H1 (cell line): ENCODE data around the gene CCDC180. TPM values are rescaled to one million over a fixed set of nuclear protein-coding genes. Genes with fewer than 3 reads are reported as not detected.

Experiments used
- KDM1A ChIP-seq: fragments of 200-600, 300-600 bp; sonication (generic); IDR thresholded peaks from 2 replicates; pipeline ENCODE4 v1.7.1; 2016; ENCODE audit warnings: mild to moderate bottlenecking, low read length, borderline replicate concordance
- POU5F1 ChIP-seq: IDR thresholded peaks from 2 replicates; pipeline ENCODE4 v1.6.1; 2011; ENCODE audit warnings: low read depth, mild to moderate bottlenecking, low read length, moderate library complexity
- SP1 ChIP-seq: IDR thresholded peaks from 2 replicates; pipeline ENCODE4 v1.6.1; 2011; ENCODE audit warnings: low read depth, low read length
- SRF ChIP-seq: IDR thresholded peaks from 2 replicates; pipeline ENCODE4 v1.6.1; 2011; ENCODE audit warnings: mild to moderate bottlenecking, low read depth, low read length, moderate library complexity
- SUZ12 ChIP-seq: fragments of 200-600 bp; sonication (generic); IDR thresholded peaks from 2 replicates; pipeline ENCODE4 v1.6.1; 2012; ENCODE audit warnings: mild to moderate bottlenecking, inconsistent platforms, low read length, moderate library complexity, mixed read lengths
- polyA plus RNA-seq, 7 experiments: library from polyadenylated mRNA; depleted of rRNA in 3 of 7; stranded (reverse) in 5 of 7; unstranded in 2 of 7; fragments of >200 nt in 5 of 7; fragments of 200-250 nt in 2 of 7; gene quantifications; 1 replicate in 5 of 7; 2 replicates in 1 of 7; 4 replicates in 1 of 7; pipeline versions ENCODE4 v1.2.1 to v1.2.3, GENCODE V29; 2011 to 2013; ENCODE audit warnings: missing spikeins in 2 of 7, mixed read lengths in 2 of 7
- total RNA-seq: library from RNA; stranded (reverse); fragmentation: NEBNext Ultra II Directional; extraction: Animal tissue kit (Norgen Biotek cat#: 25700); gene quantifications from 2 replicates; pipeline ENCODE4 v1.2.1, GENCODE V29; 2021
- TF ChIP-seq, protein P1 (sequence below): fragments of 300-600 bp; sonication (generic); IDR thresholded peaks from 2 replicates; pipeline ENCODE4 v1.7.1; 2012; ENCODE audit warnings: low read length, moderate library complexity, mild to moderate bottlenecking, inconsistent platforms; ENCODE audit not compliant: insufficient replicate concordance

CCDC180 gene
- total and polyA plus RNA-seq, 2 of the 8 experiments (the other 6 are each of a cell fraction or from before 2014, with no cell fraction given), result 2.6 to 8.2 TPM

DNA sequence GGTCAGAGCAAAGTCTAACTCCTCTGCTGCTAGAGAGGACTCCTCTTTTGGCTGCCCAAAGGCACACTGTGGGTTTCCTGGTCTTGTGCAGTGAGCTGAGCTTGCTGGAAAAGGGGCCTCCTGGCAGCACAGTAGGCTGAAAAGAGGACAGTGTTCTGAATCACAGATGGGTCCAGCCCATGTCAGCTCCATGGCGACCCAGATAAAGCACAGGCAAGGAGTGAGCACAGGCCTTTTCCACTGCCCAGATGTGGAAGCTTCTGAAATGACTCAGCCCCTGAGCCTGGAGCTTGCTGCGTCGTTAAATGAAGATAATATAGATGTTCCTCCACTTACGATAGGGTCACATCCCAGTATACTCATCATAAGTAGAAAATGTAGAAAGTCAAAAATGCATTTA lies 8.1 kb downstream of the CCDC180 start (continued):
- TF ChIP-seq, protein P1, sequence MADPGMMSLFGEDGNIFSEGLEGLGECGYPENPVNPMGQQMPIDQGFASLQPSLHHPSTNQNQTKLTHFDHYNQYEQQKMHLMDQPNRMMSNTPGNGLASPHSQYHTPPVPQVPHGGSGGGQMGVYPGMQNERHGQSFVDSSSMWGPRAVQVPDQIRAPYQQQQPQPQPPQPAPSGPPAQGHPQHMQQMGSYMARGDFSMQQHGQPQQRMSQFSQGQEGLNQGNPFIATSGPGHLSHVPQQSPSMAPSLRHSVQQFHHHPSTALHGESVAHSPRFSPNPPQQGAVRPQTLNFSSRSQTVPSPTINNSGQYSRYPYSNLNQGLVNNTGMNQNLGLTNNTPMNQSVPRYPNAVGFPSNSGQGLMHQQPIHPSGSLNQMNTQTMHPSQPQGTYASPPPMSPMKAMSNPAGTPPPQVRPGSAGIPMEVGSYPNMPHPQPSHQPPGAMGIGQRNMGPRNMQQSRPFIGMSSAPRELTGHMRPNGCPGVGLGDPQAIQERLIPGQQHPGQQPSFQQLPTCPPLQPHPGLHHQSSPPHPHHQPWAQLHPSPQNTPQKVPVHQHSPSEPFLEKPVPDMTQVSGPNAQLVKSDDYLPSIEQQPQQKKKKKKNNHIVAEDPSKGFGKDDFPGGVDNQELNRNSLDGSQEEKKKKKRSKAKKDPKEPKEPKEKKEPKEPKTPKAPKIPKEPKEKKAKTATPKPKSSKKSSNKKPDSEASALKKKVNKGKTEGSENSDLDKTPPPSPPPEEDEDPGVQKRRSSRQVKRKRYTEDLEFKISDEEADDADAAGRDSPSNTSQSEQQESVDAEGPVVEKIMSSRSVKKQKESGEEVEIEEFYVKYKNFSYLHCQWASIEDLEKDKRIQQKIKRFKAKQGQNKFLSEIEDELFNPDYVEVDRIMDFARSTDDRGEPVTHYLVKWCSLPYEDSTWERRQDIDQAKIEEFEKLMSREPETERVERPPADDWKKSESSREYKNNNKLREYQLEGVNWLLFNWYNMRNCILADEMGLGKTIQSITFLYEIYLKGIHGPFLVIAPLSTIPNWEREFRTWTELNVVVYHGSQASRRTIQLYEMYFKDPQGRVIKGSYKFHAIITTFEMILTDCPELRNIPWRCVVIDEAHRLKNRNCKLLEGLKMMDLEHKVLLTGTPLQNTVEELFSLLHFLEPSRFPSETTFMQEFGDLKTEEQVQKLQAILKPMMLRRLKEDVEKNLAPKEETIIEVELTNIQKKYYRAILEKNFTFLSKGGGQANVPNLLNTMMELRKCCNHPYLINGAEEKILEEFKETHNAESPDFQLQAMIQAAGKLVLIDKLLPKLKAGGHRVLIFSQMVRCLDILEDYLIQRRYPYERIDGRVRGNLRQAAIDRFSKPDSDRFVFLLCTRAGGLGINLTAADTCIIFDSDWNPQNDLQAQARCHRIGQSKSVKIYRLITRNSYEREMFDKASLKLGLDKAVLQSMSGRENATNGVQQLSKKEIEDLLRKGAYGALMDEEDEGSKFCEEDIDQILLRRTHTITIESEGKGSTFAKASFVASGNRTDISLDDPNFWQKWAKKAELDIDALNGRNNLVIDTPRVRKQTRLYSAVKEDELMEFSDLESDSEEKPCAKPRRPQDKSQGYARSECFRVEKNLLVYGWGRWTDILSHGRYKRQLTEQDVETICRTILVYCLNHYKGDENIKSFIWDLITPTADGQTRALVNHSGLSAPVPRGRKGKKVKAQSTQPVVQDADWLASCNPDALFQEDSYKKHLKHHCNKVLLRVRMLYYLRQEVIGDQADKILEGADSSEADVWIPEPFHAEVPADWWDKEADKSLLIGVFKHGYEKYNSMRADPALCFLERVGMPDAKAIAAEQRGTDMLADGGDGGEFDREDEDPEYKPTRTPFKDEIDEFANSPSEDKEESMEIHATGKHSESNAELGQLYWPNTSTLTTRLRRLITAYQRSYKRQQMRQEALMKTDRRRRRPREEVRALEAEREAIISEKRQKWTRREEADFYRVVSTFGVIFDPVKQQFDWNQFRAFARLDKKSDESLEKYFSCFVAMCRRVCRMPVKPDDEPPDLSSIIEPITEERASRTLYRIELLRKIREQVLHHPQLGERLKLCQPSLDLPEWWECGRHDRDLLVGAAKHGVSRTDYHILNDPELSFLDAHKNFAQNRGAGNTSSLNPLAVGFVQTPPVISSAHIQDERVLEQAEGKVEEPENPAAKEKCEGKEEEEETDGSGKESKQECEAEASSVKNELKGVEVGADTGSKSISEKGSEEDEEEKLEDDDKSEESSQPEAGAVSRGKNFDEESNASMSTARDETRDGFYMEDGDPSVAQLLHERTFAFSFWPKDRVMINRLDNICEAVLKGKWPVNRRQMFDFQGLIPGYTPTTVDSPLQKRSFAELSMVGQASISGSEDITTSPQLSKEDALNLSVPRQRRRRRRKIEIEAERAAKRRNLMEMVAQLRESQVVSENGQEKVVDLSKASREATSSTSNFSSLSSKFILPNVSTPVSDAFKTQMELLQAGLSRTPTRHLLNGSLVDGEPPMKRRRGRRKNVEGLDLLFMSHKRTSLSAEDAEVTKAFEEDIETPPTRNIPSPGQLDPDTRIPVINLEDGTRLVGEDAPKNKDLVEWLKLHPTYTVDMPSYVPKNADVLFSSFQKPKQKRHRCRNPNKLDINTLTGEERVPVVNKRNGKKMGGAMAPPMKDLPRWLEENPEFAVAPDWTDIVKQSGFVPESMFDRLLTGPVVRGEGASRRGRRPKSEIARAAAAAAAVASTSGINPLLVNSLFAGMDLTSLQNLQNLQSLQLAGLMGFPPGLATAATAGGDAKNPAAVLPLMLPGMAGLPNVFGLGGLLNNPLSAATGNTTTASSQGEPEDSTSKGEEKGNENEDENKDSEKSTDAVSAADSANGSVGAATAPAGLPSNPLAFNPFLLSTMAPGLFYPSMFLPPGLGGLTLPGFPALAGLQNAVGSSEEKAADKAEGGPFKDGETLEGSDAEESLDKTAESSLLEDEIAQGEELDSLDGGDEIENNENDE, result no peak
- TF ChIP-seq POU5F1 (no peak), SUZ12 (no peak), KDM1A (no peak), SRF (no peak), SP1 (no peak)
